DMS153 treated with DMSO at 0.1 percent for 48 hours (cell line): ENCODE data around the gene TRPC3.

ENCODE experiments used
- DNase-seq: peaks from one replicate; lab custom pipeline; 2025; ENCODE audit not compliant: unreplicated experiment; lab: John Stamatoyannopoulos, UW

The TRPC3 gene

GRCh38 chr4:121951521-121952110 lies at the start of gene TRPC3:
Gene TRPC3, minus strand, starts transcription at chr4:121952060. Its CDS starts 380 bp downstream, at chr4:121951680.
- DNase-seq = no peak

GRCh38 chr4:122000849-122001248 lies 49.0 kb upstream of the TRPC3 start:
- DNase-seq = no peak

GRCh38 chr4:121998024-121998423 lies 46.2 kb upstream of the TRPC3 start:
- no peak for DNase-seq

GRCh38 chr4:121995790-121996537 lies 44.1 kb upstream of the TRPC3 start:
- DNase-seq = no peak

GRCh38 chr4:121991968-121992367 lies 40.1 kb upstream of the TRPC3 start:
- no peak for DNase-seq

- no peak for DNase-seq
Observed at GRCh38 chr4:121990489-121990888, 38.6 kb upstream of the TRPC3 start.

GRCh38 chr4:121989715-121990114 lies 37.9 kb upstream of the TRPC3 start:
- no peak for DNase-seq

- DNase-seq = no peak
Observed at GRCh38 chr4:121988950-121989349, 37.1 kb upstream of the TRPC3 start.

- no peak for DNase-seq
Observed at GRCh38 chr4:121980643-121981042, 28.8 kb upstream of the TRPC3 start.

- no peak for DNase-seq
Observed at GRCh38 chr4:121978172-121978516, 26.3 kb upstream of the TRPC3 start.

- no peak for DNase-seq
Observed at GRCh38 chr4:121977251-121978171, 25.7 kb upstream of the TRPC3 start.

- DNase-seq = no peak
Observed at GRCh38 chr4:121975784-121976183, 23.9 kb upstream of the TRPC3 start.

- DNase-seq = no peak
Observed at GRCh38 chr4:121973816-121974215, 22.0 kb upstream of the TRPC3 start.

GRCh38 chr4:121968859-121969258 lies 17.0 kb upstream of the TRPC3 start:
- no peak for DNase-seq

- no peak for DNase-seq
Observed at GRCh38 chr4:121964958-121965357, 13.1 kb upstream of the TRPC3 start.

GRCh38 chr4:121960818-121961217 lies 9.0 kb upstream of the TRPC3 start:
- DNase-seq = no peak

GRCh38 chr4:121958777-121959176 lies 6.9 kb upstream of the TRPC3 start:
- no peak for DNase-seq

- DNase-seq = no peak
Observed at GRCh38 chr4:121957266-121957665, 5.4 kb upstream of the TRPC3 start.

GRCh38 chr4:121953860-121954259 lies 2.0 kb upstream of the TRPC3 start:
- DNase-seq = no peak

- DNase-seq = no peak
Observed at GRCh38 chr4:121952290-121952689, 430 bp upstream of the TRPC3 start.

- DNase-seq = no peak
Observed at GRCh38 chr4:121950680-121951520, 960 bp downstream of the TRPC3 start.
